SU-DHL-6 (cell line): ENCODE results near the gene DNAH14.

Experiments
- CTCF ChIP-seq: fragments of 200-600 bp; sonication (generic); IDR thresholded peaks from one replicate; pipeline ENCODE4 v1.5.1; 2017; ENCODE audit warnings: antibody characterized with exemption, mild to moderate bottlenecking, low read length, moderate library complexity; ENCODE audit not compliant: insufficient read depth, poor library complexity, severe bottlenecking
- EZH2phosphoT487 ChIP-seq: fragments of 200-600 bp; sonication (generic), shearing (Covaris generic); conservative IDR thresholded peaks from 2 replicates; pipeline ENCODE4 v1.6.1; 2018; ENCODE audit warnings: mild to moderate bottlenecking, antibody characterized with exemption, low read length, moderate library complexity, mixed read lengths

- no peak for TF ChIP-seq CTCF
- TF ChIP-seq EZH2phosphoT487 = no peak
These were observed 120.1 kb downstream of the DNAH14 start for GRCh38 chr1:225049594-225049993.
